Smooth muscle cell (in vitro differentiated cells): ENCODE measurements around the gene C1orf105. TPM values are rescaled to one million over a fixed set of nuclear protein-coding genes. Genes with fewer than 3 reads are reported as not detected.
A peak's percentile ranks its signal among the peaks of the same experiment; 100 is the strongest.

Source experiments
- DNase-seq: peaks from one replicate; lab custom pipeline; 2025; ENCODE audit not compliant: unreplicated experiment; lab: John Stamatoyannopoulos, UW
- H2AFZ ChIP-seq: fragments of 200-600 bp; sonication (generic); 2 replicates; pipeline ENCODE4 v1.6.0; 2016; ENCODE audit warnings: antibody characterized with exemption, low read depth, mild to moderate bottlenecking
- H3F3A ChIP-seq: fragments of 200-600 bp; sonication (generic); 2 replicates; pipeline ENCODE4 v1.6.0; 2017; ENCODE audit warnings: antibody characterized with exemption, low read depth
- H3K27ac ChIP-seq: fragments of 200-600 bp; sonication (generic); 2 replicates; pipeline ENCODE4 v1.5.1; 2016; ENCODE audit warnings: low read depth, mild to moderate bottlenecking
- H3K27me3 ChIP-seq: fragments of 200-600 bp; sonication (generic); 2 replicates; pipeline ENCODE4 v1.6.1; 2016; ENCODE audit warnings: low read depth, mild to moderate bottlenecking
- H3K36me3 ChIP-seq: fragments of 200-600 bp; sonication (generic); 2 replicates; pipeline ENCODE4 v1.5.1; 2016; ENCODE audit warnings: low read depth
- H3K4me1 ChIP-seq: fragments of 200-600 bp; sonication (generic); 2 replicates; pipeline ENCODE4 v1.5.1; 2016; ENCODE audit warnings: low read depth
- H3K4me2 ChIP-seq: fragments of 200-600 bp; sonication (generic); 2 replicates; pipeline ENCODE4 v1.6.0; 2016; ENCODE audit warnings: mild to moderate bottlenecking
- H3K4me3 ChIP-seq: fragments of 200-600 bp; sonication (generic); 2 replicates; pipeline ENCODE4 v1.5.1; 2016; ENCODE audit warnings: mild to moderate bottlenecking
- H3K79me2 ChIP-seq: fragments of 200-600 bp; sonication (generic); 2 replicates; pipeline ENCODE4 v1.6.0; 2016; ENCODE audit warnings: low read depth, mild to moderate bottlenecking
- H3K9ac ChIP-seq: fragments of 200-600 bp; sonication (generic); 2 replicates; pipeline ENCODE4 v1.6.0; 2016; ENCODE audit warnings: low read depth
- H3K9me3 ChIP-seq: fragments of 200-600 bp; sonication (generic); replicated peaks from 2 replicates; pipeline ENCODE4 v1.5.1; 2016; ENCODE audit warnings: low read depth
- H4K20me1 ChIP-seq: fragments of 200-600 bp; sonication (generic); 2 replicates; pipeline ENCODE4 v1.6.0; 2016; ENCODE audit warnings: low read depth
- CTCF ChIP-seq: fragments of 200-600 bp; sonication (generic); IDR thresholded peaks from 2 replicates; pipeline ENCODE4 v1.5.1; 2017; ENCODE audit warnings: borderline replicate concordance, mild to moderate bottlenecking, antibody characterized with exemption; ENCODE audit not compliant: insufficient read depth, poor library complexity, severe bottlenecking
- WGBS: methylation state at CpG from one replicate; pipeline ENCODE4 v1.1.7; 2016; ENCODE audit warnings: low lambda C conversion rate; 5-methylcytosine and 5-hydroxymethylcytosine counted together
- polyA plus RNA-seq: library from polyadenylated mRNA; unstranded; fragments of >200 nt; fragmentation: Nextera tagmentation; extraction: Ambion mirVana; gene quantifications from 2 replicates; pipeline ENCODE4 v1.2.1, GENCODE V29; 2016
- total RNA-seq: library from RNA; depleted of rRNA; stranded (reverse); fragments of >200 nt; gene quantifications from 2 replicates; pipeline ENCODE4 v1.2.3, GENCODE V29; 2014

The C1orf105 gene
- total and polyA plus RNA-seq, 2 experiments from 2014 or later: not detected

GRCh38 chr1:172393354-172393753 is 27.1 kb upstream of the C1orf105 start:
- Histone ChIP-seq H3K9ac (no peak overlapping the region), H3K79me2 (peaks cover 3% of the 10 kb centered on the region), H3K9me3 (no peaks in the 10 kb centered on the region), H3K36me3 (no peaks in the 10 kb centered on the region), H3K4me1 (peaks cover 44% of the 10 kb centered on the region), H3F3A (peaks cover 21% of the 10 kb centered on the region), H2AFZ (peak overlapping the region; percentile 14), H3K27ac (peak overlapping the region; percentile 97), H3K4me2 (peak overlapping the region; percentile 64), H4K20me1 (no peaks in the 10 kb centered on the region), H3K27me3 (no peaks in the 10 kb centered on the region), H3K4me3 (no peak overlapping the region)
- TF ChIP-seq CTCF: no peak
- WGBS: 62% methylated on average over 5 of the region's 5 CpGs
- DNase-seq: no peak

- H3K4me1 ChIP-seq: peaks cover 47% of the 10 kb centered on the region
- H3K36me3 ChIP-seq: no peaks in the 10 kb centered on the region
- no peak overlapping the region for H3K4me3 ChIP-seq
- H3K9me3 ChIP-seq: no peaks in the 10 kb centered on the region
- H3K79me2 ChIP-seq: peaks cover 3% of the 10 kb centered on the region
- H2AFZ ChIP-seq: peak overlapping the region; percentile 46
- no peaks in the 10 kb centered on the region for H3K27me3 ChIP-seq
- H3K4me2 ChIP-seq: peak overlapping the region; percentile 64
- DNase-seq: no peak
- no peaks in the 10 kb centered on the region for H4K20me1 ChIP-seq
- WGBS: 69% methylated on average over 4 of the region's 4 CpGs
- H3K27ac ChIP-seq: peak overlapping the region; percentile 97
- peak overlapping the region; percentile 15 for H3K9ac ChIP-seq
- TF ChIP-seq CTCF: no peak
- H3F3A ChIP-seq: peaks cover 30% of the 10 kb centered on the region
Observed at GRCh38 chr1:172394141-172394751, 26.2 kb upstream of the C1orf105 start.

DNA sequence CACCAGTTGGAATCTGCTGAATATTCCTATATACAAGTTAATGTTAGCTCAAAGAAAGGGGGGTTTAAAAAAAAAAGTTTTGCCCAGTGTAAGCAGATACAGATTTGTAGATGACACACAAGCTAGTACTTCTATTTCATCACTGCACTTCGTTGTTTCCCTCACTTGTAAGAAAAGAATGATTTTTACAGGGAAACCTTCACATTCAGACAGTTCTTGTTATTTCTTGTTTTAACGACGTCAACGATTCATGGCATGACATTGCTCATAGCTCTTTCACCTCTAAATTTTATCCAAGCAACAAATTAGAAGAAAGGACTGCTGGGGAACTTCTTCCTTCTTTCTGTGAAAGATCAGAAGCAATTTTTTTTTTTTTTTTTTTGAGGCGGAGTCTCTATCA is 25.7 kb upstream of the C1orf105 start:
- WGBS: 46% methylated on average over 5 of the region's 5 CpGs
- no peak for DNase-seq
- peak overlapping the region; percentile 64 for H3K4me2 ChIP-seq
- TF ChIP-seq CTCF: no peak
- H3K79me2 ChIP-seq: peaks cover 3% of the 10 kb centered on the region
- H3K27me3 ChIP-seq: no peaks in the 10 kb centered on the region
- H3K9me3 ChIP-seq: no peaks in the 10 kb centered on the region
- peaks cover 50% of the 10 kb centered on the region for H3K4me1 ChIP-seq
- no peak overlapping the region for H3K4me3 ChIP-seq
- peak overlapping the region; percentile 97 for H3K27ac ChIP-seq
- no peaks in the 10 kb centered on the region for H4K20me1 ChIP-seq
- peak overlapping the region; percentile 23 for H2AFZ ChIP-seq
- H3K36me3 ChIP-seq: no peaks in the 10 kb centered on the region
- H3F3A ChIP-seq: peaks cover 31% of the 10 kb centered on the region
- peak overlapping the region; percentile 15 for H3K9ac ChIP-seq

DNA sequence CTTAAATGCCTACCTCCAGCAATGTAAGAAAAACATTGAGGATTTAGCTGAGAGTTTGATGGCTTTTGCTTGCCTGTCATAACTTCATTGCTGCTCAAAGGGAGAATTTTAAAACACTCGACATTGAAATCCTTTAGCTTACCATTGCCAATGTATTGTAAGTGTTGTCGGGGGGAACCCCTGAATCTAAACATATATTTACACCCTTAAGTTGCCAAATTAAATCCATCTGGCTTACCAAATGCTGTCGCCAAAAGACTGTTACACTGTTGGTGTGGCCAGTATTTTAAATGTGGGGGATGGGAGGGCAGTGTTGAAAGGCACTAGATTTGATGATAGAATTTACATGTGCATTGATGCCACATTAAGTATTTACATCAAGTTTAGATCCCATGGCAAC is 24.9 kb upstream of the C1orf105 start:
- H3K27ac ChIP-seq: peak overlapping the region; percentile 97

More for the DNA sequence above, 24.9 kb upstream of the C1orf105 start:
- H3K27me3 ChIP-seq: no peaks in the 10 kb centered on the region
- H3K79me2 ChIP-seq: peaks cover 3% of the 10 kb centered on the region
- no peak overlapping the region for H3K4me3 ChIP-seq
- H3K36me3 ChIP-seq: no peaks in the 10 kb centered on the region
- H3K9me3 ChIP-seq: no peaks in the 10 kb centered on the region
- DNase-seq: no peak
- peaks cover 52% of the 10 kb centered on the region for H3K4me1 ChIP-seq
- H3K4me2 ChIP-seq: no peak overlapping the region
- H2AFZ ChIP-seq: no peak overlapping the region
- peaks cover 34% of the 10 kb centered on the region for H3F3A ChIP-seq
- H4K20me1 ChIP-seq: no peaks in the 10 kb centered on the region
- no peak overlapping the region for H3K9ac ChIP-seq
- TF ChIP-seq CTCF: no peak
- 96% methylated on average over 3 of the region's 3 CpGs for WGBS
